Omental fat pad (tissue), 4 donors: ENCODE data around the gene PTH1R. TPM values are rescaled to one million over a fixed set of nuclear protein-coding genes. Genes with fewer than 3 reads are reported as not detected.

Source experiments
- ATAC-seq: fragments of 150-250 bp; one replicate; pipeline ENCODE4 v1.9.1; 2016; ENCODE audit warnings: mild to moderate bottlenecking, moderate library complexity; ENCODE audit not compliant: low FRiP score
- DNase-seq: peaks from one replicate; pipeline ENCODE4 v3.0.0-alpha.2; 2019; ENCODE audit warnings: low spot score
- total RNA-seq, 4 donors: library from RNA; depleted of rRNA; stranded (reverse); fragments of >200 nt; gene quantifications; one replicate each; pipeline ENCODE4 v1.1.0, GENCODE V29; 2016
- TF ChIP-seq, protein P1 (sequence below), 3 donors: fragments of 450-650 bp; IDR thresholded peaks; one replicate each; pipeline ENCODE4 v1.5.1; 2016 to 2017; ENCODE audit warnings: antibody characterized with exemption in 3 of 3, mild to moderate bottlenecking in 3 of 3, moderate library complexity in 2 of 3

Gene PTH1R
- total RNA-seq, result 10 to 100 TPM; 16.1 to 32.3 (median 17.9) TPM

GRCh38 chr3:46877406-46878125 is at the start of gene PTH1R:
Gene PTH1R, plus strand, starts transcription at chr3:46877721. Its CDS starts 5,839 bp downstream, at chr3:46883560.
- ATAC-seq (no peak), DNase-seq (no peak)
- TF ChIP-seq, protein P1, sequence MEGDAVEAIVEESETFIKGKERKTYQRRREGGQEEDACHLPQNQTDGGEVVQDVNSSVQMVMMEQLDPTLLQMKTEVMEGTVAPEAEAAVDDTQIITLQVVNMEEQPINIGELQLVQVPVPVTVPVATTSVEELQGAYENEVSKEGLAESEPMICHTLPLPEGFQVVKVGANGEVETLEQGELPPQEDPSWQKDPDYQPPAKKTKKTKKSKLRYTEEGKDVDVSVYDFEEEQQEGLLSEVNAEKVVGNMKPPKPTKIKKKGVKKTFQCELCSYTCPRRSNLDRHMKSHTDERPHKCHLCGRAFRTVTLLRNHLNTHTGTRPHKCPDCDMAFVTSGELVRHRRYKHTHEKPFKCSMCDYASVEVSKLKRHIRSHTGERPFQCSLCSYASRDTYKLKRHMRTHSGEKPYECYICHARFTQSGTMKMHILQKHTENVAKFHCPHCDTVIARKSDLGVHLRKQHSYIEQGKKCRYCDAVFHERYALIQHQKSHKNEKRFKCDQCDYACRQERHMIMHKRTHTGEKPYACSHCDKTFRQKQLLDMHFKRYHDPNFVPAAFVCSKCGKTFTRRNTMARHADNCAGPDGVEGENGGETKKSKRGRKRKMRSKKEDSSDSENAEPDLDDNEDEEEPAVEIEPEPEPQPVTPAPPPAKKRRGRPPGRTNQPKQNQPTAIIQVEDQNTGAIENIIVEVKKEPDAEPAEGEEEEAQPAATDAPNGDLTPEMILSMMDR (IDR thresholded peaks at IDR 0.05), result no peak

GRCh38 chr3:46829699-46830208 is 47.8 kb upstream of the PTH1R start:
- DNase-seq, result no peak
- TF ChIP-seq, protein P1 (IDR thresholded peaks at IDR 0.05), result no peak
- ATAC-seq, result no peak

GRCh38 chr3:46830801-46831200 is 46.7 kb upstream of the PTH1R start:
- TF ChIP-seq, protein P1 (IDR thresholded peaks at IDR 0.05), result no peak
- ATAC-seq, result no peak
- DNase-seq, result no peak

DNA sequence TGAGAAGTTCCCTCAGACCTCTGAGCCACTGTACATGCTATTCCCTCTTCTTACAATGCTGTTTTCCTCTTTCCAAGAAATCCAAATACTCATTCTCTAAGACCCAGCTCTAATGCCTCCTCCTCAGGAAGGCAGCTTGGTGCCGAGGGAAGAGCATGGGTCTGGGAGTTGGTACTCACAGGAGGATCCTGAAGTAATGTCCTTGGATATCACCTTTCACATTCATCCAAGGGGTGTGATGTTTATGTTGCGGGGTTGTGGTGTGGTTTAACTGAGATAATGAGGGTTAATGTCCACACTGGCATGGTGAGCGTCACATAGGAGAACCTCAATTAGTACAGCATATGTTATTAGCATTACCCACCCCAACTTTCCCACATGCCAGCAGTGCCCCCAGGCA is 46.2 kb upstream of the PTH1R start:
- DNase-seq (no peak), ATAC-seq (no peak)
- TF ChIP-seq, protein P1 (IDR thresholded peaks at IDR 0.05), result no peak

GRCh38 chr3:46831841-46832240 is 45.7 kb upstream of the PTH1R start:
- TF ChIP-seq, protein P1 (IDR thresholded peaks at IDR 0.05), result no peak
- ATAC-seq (no peak), DNase-seq (no peak)

DNA sequence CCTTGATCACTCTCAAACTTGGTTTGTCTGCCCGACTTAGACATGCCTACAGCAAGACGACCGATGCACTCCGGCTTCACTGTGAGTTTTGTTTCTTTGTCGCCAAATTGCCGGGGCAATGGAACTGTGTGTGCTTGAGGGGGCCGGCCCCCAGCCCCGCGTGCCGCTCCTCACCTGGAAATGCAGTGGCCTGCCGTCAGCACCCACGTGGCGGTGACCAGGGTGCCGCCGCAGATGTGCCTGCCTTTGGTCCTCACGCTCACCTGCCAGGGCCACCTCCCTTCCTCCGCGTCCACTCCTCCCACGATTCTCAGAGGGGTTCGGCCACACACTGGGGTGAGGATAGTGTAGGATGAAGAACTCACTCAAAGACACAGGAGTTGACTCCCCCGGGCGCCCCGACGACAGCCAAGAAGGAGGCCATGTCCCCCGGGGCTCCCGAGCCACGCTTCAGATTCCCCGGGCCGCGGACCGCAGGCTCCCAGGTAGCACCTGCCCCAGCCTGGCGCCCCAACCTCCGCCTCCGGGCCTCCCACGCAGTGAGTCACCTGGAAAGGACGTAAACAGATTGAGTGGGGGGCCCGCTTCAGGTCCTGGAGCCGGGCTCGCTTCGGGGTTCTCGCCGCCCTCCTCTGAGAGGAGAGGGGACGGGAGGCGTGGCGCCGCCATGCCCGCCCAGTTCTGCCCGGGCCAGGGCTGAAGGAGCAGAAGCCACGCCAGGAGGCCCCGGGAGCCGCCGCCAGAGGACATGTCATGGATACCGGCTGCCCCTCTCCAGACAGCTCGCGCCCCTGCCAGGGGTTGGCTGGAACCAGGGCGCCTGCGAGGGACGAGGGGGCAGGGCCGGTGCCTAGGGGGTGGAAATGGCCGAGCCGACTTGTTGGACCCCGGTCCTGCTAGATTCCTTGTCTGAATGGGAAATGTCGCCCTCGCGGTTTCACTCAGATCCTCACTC is 43.9 kb upstream of the PTH1R start:
- no peak for ATAC-seq
- no peak for DNase-seq
- TF ChIP-seq, protein P1 (IDR thresholded peaks at IDR 0.05), result no peak
